Islet precursor cell (in vitro differentiated cells): ENCODE data around the gene SETD4.
"Not testable (repeated sequence)": the region's sequence is repeated elsewhere in the genome, so short reads cannot be mapped to it uniquely, and the experiment has no call there.

ENCODE experiments used
- DNase-seq: peaks from one replicate; pipeline ENCODE4 v3.0.0-alpha.2; 2018

The SETD4 gene

GRCh38 chr21:36077758-36078157 lies 17.4 kb upstream of the SETD4 start:
- no peak for DNase-seq

- no peak for DNase-seq
These were observed 16.7 kb upstream of the SETD4 start for GRCh38 chr21:36076878-36077655.

- DNase-seq = no peak
These were observed 15.6 kb upstream of the SETD4 start for GRCh38 chr21:36075953-36076352.

DNA sequence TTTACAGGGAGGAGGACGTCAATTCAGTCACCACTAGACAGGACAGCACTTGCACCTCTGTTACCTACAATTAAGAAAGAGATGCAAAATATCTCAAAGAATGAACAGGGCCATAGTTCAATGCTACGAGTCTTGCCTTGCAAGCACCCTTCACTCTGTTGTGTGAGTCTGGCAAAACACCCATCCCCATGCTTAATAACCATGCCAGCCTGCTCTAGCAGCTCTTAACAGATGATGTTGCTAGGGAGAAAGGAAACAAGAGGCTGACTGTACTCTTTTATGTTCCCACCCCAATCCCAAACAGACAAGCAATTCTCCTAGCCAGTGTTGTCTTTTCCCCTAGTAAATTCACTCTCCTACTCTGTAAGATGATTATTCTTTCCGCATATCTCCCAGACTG lies 14.8 kb upstream of the SETD4 start:
- DNase-seq = no peak

DNA sequence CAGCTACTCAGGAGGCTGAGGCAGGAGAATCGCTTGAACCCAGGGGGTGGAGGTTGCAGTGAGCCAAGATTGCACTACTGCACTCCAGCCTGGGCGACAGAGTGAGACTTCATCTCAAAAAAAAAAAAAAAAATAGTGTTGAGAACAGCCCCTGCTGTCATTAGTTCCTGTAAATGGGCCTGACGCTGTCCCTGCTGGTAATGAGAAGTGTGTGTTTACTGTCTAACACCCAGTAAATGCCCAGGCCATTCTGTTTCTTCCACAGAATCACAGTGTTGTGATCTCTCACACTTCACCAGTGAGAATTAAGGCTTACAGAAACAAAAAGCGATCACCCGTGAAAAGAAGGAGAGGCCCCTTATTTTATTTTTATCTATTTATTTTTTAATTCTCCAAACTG lies 13.6 kb upstream of the SETD4 start:
- not testable (repeated sequence) for DNase-seq

DNA sequence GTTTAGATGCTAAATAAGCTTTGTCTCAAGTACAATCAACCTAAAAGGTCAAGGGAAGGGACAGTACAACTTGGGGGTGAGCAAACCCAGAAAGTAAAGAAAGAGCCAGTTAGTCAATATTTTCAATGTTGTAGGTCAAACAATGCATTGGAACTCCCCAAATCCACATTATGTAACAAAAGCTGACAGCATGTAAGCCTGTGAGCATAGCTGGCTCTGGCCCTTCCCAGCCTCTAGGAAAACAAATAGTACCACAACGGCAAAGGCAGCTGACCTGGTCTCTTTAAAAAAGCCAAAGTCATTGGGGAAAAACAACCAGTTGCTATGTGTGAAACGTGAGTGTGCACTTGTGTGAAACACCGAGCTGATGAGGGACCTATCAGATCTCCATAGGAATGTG lies 12.9 kb upstream of the SETD4 start:
- no peak for DNase-seq

DNA sequence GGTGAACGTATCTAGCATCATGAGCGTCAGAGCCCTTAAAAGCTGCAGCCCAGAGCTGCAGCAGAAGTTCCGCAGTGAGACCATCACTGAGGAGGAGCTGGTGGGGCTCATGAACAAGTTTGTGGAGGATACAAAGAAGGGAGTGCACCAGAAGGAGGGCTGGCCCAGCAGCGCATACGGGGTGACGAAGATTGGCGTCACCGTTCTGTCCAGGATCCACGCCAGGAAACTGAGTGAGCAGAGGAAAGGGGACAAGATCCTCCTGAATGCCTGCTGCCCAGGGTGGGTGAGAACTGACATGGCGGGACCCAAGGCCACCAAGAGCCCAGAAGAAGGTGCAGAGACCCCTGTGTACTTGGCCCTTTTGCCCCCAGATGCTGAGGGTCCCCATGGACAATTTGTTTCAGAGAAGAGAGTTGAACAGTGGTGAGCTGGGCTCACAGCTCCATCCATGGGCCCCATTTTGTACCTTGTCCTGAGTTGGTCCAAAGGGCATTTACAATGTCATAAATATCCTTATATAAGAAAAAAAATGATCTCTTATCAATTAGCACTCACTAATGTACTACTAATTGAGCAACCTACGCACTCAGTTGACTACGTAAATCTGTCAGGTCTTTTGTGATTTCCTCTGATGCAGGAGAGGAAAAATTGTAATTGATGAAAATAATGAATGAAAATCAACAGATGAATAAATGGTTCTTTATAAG lies 12.3 kb upstream of the SETD4 start:
- DNase-seq = no peak

DNA sequence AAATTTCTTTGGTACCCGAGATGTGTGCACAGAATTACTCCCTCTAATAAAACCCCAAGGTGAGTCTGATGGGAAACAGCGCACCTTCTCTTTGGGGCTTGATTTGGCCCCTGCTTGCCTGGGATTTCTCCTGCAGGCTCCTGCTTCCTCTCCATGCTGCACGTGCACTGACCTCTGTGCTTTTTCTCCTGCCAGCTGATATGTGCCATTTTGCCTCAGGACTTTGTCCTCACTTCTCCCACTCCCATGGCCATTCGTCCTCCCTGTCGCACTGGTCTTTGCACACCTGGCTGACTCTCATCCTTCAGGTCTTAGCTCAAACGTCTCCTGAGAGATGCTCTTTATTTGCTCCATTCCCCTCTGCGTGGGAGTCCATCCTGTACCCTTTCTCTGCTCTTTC lies 10.7 kb upstream of the SETD4 start:
- no peak for DNase-seq

GRCh38 chr21:36069713-36070583 lies 9.6 kb upstream of the SETD4 start, which contains the start of gene CBR1:
Gene CBR1 (plus strand): TSS chr21:36070024. CDS start chr21:36070116, 92 bp downstream.
- peak; percentile 86 for DNase-seq

- no peak for DNase-seq
These were observed 8.5 kb upstream of the SETD4 start for GRCh38 chr21:36068748-36069398.

DNA sequence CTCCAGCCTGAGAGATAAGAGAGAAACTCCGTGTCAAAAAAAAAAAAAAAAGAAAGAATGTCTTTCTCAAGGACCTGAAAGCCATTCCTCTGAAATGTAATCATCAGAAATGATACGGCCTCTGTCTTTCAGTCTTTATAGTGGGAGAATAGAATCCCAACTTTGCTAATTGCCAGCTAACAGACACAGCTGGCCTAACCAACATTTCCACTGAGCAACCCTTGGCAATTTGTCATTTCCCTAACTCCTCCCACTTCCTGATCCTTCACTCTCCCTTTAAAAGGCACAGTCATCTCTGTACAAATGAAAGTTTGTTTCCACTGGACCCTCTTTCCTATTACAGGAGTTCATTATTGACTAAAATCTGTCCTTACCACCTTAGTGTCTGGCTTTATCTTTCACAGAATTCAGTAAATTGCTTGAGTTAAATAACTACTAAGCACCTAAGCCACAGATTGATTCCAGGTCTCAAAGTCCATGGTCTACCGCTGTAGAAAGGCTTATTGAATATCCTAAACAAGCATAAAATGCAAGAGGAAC lies 5.2 kb upstream of the SETD4 start:
- DNase-seq = no peak

DNA sequence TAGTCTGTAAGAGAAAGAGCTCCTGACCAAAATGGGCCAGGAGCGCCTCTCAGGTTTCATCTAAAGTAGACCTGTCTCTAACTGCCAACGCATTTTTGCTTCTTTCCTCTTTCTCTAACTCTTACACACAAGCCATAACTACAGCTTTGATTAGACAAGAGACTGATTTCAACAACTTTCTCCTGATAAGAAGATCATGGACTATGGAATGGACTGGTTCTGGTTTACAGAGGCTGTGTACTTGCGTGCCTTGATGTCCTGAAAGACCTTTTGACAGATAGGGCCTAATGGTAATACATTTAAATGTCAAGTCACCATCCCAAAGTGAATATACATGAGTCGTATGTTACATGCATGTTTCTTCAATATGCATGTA lies 3.7 kb upstream of the SETD4 start:
- DNase-seq = no peak

DNA sequence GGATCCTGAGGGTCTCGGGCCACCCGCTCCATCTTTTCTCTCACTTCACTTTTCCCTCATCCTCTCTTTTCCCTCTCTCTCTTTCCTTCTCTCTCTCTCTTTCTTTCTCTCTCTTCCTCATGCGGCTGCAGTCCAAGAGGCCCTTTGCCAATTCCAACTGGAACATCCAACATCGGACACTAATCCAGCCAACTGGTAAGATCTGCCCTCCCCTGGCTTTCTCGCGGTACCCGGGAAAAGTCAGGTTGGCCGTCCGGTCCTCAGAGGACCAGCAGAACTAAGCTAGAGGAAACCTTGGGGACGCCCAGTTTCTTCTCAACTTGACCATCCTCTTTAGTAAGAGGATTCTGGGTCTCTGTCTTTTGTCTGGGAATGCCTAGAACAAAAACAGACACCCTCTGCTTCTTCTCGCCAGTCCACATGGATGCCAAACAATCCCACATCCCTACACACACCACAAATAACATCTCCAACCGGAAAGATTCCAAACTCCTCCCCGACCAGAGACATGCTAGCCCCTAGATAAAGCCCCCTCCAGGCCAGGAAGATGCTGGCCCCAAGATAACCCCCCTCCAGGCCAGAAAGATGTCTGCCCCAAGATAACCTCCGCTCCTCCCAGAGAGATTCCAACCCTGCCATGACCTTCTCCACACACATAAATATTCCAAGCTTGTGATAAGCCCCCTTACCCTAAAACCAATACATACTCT lies 3.2 kb upstream of the SETD4 start:
- no peak for DNase-seq

DNA sequence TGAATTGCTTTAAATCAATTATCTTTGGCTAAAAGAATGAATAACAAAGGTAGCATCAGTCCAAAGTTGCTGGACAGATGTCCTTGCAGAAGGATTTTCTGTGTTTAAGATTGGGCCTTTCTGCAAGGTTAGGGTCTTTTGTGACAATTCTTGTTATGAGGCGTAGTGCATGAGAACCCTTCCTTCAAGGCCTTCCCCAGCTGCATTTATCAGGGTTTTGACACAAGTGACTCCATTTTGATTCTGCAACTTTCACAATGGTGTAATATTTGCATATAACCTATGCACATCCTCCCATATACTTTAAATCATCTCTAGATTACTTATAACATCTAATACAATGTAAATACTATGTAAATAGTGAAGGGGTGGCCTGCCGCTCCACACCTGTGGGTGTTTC lies 1.1 kb upstream of the SETD4 start:
- DNase-seq = no peak

- DNase-seq = peak; percentile 79
These were observed 535 bp downstream of the SETD4 start for GRCh38 chr21:36059823-36060158.

- DNase-seq = no peak
These were observed 4.8 kb downstream of the SETD4 start for GRCh38 chr21:36055551-36055950.

- DNase-seq = no peak
These were observed 6.6 kb downstream of the SETD4 start for GRCh38 chr21:36053715-36054062.

- DNase-seq = no peak
These were observed 7.2 kb downstream of the SETD4 start for GRCh38 chr21:36052860-36053714.

- DNase-seq = no peak
These were observed 12.0 kb downstream of the SETD4 start for GRCh38 chr21:36048357-36048756.

GRCh38 chr21:36047139-36047538 lies 13.2 kb downstream of the SETD4 start:
- DNase-seq = no peak

GRCh38 chr21:36045993-36046392 lies 14.3 kb downstream of the SETD4 start:
- no peak for DNase-seq
